AG04449 (cell line): ENCODE measurements around the gene HDAC10.

Experiments used
- CTCF ChIA-PET: fragments of 350-600 bp; formaldehyde crosslinking; extraction: SDS; loops from one replicate; lab custom pipeline; 2021; ENCODE audit warnings: antibody characterized with exemption; lab: Yijun Ruan, JAX
- POLR2A ChIA-PET: fragments of 400-600, 350-600 bp; formaldehyde crosslinking; extraction: SDS; loops from one replicate; lab custom pipeline; 2020; ENCODE audit warnings: antibody characterized with exemption, inconsistent platforms; lab: Yijun Ruan, JAX
- DNase-seq: peaks from one replicate; pipeline ENCODE4 v3.0.0-alpha.2; 2010; ENCODE audit warnings: low read depth, low spot score
- H3K4me3 ChIP-seq: 2 replicates; pipeline ENCODE4 v1.5.1; 2011; ENCODE audit warnings: low read depth, mild to moderate bottlenecking, control low read depth, low read length
- TF ChIP-seq, protein P1 (sequence below): IDR thresholded peaks from one replicate; pipeline ENCODE4 v1.5.1; 2011; ENCODE audit warnings: mild to moderate bottlenecking, moderate library complexity, low read length, control low read depth, inconsistent platforms; ENCODE audit not compliant: insufficient read depth; ENCODE audit errors: missing control alignments

HDAC10 gene, protein sequence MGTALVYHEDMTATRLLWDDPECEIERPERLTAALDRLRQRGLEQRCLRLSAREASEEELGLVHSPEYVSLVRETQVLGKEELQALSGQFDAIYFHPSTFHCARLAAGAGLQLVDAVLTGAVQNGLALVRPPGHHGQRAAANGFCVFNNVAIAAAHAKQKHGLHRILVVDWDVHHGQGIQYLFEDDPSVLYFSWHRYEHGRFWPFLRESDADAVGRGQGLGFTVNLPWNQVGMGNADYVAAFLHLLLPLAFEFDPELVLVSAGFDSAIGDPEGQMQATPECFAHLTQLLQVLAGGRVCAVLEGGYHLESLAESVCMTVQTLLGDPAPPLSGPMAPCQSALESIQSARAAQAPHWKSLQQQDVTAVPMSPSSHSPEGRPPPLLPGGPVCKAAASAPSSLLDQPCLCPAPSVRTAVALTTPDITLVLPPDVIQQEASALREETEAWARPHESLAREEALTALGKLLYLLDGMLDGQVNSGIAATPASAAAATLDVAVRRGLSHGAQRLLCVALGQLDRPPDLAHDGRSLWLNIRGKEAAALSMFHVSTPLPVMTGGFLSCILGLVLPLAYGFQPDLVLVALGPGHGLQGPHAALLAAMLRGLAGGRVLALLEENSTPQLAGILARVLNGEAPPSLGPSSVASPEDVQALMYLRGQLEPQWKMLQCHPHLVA

DNA sequence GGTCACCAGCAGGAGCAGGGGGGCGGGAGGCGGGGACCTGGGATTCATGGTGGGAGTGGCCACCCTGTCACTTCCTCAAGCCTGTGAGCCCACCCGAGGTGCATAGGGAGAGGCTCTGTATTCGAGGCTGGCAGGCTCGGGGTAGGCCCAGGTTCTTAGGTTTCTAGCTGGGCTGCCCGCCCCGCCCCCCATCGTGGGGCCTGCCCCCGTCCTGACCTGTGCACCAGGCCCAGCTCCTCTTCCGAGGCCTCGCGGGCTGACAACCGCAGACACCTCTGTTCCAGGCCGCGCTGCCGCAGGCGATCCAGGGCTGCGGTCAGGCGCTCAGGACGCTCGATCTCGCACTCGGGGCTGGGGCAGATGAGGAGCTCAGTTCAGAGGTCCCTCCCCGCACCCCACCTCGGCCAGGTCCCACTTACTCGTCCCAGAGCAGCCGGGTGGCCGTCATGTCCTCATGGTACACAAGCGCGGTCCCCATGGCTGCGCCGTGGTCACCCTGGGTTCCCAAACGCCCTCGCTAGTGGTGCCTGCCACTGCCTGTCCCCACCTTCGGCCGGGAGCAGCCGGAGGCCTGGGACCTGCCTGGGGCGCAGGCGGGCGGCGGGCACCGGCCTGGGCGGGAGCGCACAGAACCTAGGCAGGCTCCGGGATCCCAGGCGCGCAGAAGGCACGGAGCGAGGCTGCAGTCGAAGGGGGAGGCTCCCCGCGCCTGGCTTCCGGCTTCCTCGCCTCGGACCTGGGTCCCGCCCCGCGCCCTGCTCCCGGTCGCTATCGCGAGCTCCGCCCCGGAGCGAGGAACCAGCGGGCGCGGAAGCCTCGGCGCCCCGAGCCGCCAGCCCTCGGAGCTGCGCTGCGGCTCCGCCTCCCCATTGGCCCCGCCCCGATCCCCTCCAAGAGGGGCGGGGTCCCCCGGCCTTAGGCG is at the start of gene HDAC10:
Gene HDAC10, minus strand, starts transcription at position 711 of the 922 bp plus-strand sequence. Its CDS starts 233 bp downstream, at position 478.
- peak within 1 kb of the TSS; percentile 85 for H3K4me3 ChIP-seq
- ChIA-PET POLR2A (interaction anchor here (0.7 to 2.1 kb wide), 9 partner anchors 8 to 76 kb away, joined by 3 to 16 read pairs (median 3); partner anchors contain the start of genes MAPK11 and MAPK12), CTCF (interaction anchor here (1.0 to 7.5 kb wide), 22 partner anchors 8 to 370 kb away, joined by 3 to 92 read pairs (median 8); partner anchors contain the start of genes DENND6B, MAPK11 and PLXNB2)
- no peak for DNase-seq
- TF ChIP-seq, protein P1, sequence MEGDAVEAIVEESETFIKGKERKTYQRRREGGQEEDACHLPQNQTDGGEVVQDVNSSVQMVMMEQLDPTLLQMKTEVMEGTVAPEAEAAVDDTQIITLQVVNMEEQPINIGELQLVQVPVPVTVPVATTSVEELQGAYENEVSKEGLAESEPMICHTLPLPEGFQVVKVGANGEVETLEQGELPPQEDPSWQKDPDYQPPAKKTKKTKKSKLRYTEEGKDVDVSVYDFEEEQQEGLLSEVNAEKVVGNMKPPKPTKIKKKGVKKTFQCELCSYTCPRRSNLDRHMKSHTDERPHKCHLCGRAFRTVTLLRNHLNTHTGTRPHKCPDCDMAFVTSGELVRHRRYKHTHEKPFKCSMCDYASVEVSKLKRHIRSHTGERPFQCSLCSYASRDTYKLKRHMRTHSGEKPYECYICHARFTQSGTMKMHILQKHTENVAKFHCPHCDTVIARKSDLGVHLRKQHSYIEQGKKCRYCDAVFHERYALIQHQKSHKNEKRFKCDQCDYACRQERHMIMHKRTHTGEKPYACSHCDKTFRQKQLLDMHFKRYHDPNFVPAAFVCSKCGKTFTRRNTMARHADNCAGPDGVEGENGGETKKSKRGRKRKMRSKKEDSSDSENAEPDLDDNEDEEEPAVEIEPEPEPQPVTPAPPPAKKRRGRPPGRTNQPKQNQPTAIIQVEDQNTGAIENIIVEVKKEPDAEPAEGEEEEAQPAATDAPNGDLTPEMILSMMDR = no peak

DNA sequence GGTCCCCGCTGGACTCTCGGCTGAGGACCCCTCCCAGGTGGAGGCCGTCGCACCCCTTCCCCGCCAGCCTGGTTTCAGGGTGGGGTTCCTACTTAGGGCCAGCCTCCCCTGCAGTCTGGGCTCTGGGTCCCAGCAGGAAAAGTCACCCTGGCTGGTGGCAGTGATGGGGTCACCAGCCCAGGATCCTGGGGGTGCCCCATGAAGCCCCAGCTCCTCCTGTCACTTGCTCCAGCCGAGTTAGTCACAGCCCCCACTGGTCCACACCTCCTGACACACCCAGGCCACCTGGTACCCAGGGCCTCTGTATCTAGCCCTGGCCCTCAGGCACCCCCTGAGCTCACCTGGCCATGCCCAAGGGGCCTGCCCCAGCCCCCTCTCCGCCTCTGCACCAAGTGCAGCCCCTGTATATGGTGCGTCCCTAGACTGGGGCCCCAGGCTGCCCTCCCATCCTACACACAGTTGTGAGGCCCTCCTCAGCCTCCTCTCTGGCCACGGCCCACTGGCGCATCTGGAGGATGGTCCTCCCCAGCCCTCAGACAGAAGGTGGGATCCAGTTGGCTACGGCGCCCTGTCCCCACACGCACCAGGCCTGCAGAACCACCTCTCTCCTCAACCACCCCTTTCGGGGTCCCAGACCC is 49.7 kb upstream of the HDAC10 start:
- no peak for DNase-seq
- ChIA-PET CTCF (interaction anchor here (1.1 to 1.9 kb wide), 3 partner anchors 22 to 41 kb away, joined by 4 to 5 read pairs (median 4); no protein-coding TSS in a partner anchor), POLR2A (interaction anchor here (2.2 kb wide), 1 partner anchor 10 kb away, joined by 6 read pairs; no protein-coding TSS in a partner anchor)
- peak overlapping the region; percentile 34 for H3K4me3 ChIP-seq
- TF ChIP-seq, protein P1 = no peak

GRCh38 chr22:50299785-50300619 is 48.9 kb upstream of the HDAC10 start:
- H3K4me3 ChIP-seq = peak overlapping the region; percentile 34
- ChIA-PET POLR2A (interaction anchor here (2.2 kb wide), 1 partner anchor 9 kb away, joined by 6 read pairs; no protein-coding TSS in a partner anchor), CTCF (interaction anchor here (1.1 to 1.9 kb wide), 3 partner anchors 23 to 42 kb away, joined by 4 to 5 read pairs (median 4); no protein-coding TSS in a partner anchor)
- DNase-seq = no peak
- TF ChIP-seq, protein P1 = no peak

- peak overlapping the region; percentile 34 for H3K4me3 ChIP-seq
Observed at GRCh38 chr22:50298937-50299784, 48.1 kb upstream of the HDAC10 start.

More at GRCh38 chr22:50298937-50299784, 48.1 kb upstream of the HDAC10 start:
- CTCF ChIA-PET = interaction anchor here (1.3 kb wide), 2 partner anchors 23 to 48 kb away, joined by 3 to 4 read pairs; no protein-coding TSS in a partner anchor
- POLR2A ChIA-PET = no interaction called here
- TF ChIP-seq, protein P1 = no peak
- DNase-seq = no peak
